ENCODE measurements around the gene TFCP2L1. TPM values are rescaled to one million over a fixed set of nuclear protein-coding genes. Genes with fewer than 3 reads are reported as not detected.

TFCP2L1 gene
- polyA plus RNA-seq, 1 experiment, result 0.01 TPM

DNA sequence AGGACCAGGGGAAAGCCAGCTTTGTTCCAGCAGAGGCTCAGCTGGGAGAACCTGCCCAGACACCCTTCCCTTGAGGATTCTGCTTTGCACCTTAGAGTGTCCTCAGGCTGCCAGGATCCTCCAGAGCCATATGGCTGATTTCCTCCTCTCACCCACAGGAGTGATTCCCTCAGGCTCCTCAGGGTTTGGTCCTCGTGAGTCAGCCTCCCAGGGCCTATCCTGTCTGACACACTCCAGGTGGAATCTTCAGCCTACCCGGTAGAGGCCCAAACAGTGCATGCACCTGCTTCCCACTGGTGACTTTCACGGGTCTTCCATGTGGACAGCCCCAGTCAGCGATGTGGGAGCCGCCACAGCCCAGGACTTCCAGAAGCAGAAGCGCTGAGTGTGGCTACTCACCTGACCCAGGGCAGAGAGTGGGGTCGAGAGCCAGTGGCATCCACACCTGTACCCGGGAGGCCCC lies 73.3 kb downstream of the TFCP2L1 start:
- H3K36me3 ChIP-seq (ENCODE audit: control insufficient read depth, insufficient read depth, low read length), result no peaks in the 10 kb centered on the region
- TF ChIP-seq, protein P1, sequence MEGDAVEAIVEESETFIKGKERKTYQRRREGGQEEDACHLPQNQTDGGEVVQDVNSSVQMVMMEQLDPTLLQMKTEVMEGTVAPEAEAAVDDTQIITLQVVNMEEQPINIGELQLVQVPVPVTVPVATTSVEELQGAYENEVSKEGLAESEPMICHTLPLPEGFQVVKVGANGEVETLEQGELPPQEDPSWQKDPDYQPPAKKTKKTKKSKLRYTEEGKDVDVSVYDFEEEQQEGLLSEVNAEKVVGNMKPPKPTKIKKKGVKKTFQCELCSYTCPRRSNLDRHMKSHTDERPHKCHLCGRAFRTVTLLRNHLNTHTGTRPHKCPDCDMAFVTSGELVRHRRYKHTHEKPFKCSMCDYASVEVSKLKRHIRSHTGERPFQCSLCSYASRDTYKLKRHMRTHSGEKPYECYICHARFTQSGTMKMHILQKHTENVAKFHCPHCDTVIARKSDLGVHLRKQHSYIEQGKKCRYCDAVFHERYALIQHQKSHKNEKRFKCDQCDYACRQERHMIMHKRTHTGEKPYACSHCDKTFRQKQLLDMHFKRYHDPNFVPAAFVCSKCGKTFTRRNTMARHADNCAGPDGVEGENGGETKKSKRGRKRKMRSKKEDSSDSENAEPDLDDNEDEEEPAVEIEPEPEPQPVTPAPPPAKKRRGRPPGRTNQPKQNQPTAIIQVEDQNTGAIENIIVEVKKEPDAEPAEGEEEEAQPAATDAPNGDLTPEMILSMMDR (IDR thresholded peaks at IDR 0.05; ENCODE audit: insufficient read depth, low read depth, low read length), result no peak
- CTCF ChIA-PET, result interaction anchor here (1.2 kb wide), 1 partner anchor 10 kb away, joined by 3 read pairs; no protein-coding TSS in a partner anchor

DNA sequence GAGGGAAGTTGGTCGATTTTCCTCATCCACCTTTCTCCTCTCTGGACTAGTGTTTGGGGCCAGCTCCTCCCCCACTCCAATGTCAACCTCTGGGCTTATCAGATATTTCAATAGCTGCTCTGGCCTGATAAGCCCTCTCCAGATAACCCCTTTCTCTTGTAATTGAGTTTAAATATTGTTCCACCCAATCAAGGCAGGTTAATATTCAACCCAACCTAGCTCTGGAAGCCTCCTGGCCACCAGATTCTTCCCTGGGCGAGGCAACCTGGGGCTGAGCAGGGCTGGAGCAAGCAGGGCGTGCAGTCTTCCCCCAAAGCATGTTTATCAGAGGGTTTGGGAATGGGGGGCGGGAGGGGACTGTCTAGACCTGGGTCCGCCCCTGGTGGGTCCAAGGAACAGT lies 73.8 kb downstream of the TFCP2L1 start:
- no peak overlapping the region for H3K4me3 ChIP-seq (ENCODE audit: low read depth, low read length)
- TF ChIP-seq, protein P1 (IDR thresholded peaks at IDR 0.05; ENCODE audit: insufficient read depth, low read depth, low read length), result no peak
- peaks cover 4% of the 10 kb centered on the region; the same call in 1 of the 2 replicates for H3K27me3 ChIP-seq (ENCODE audit: control insufficient read depth, insufficient read depth, low read length)
- ChIA-PET CTCF (interaction anchor here (1.2 kb wide), 1 partner anchor 10 kb away, joined by 3 read pairs; no protein-coding TSS in a partner anchor), POLR2A (interaction anchor here (0.6 kb wide), 1 partner anchor 9 kb away, joined by 3 read pairs; no protein-coding TSS in a partner anchor)
- no peak for DNase-seq (ENCODE audit: low read depth)
- H3K36me3 ChIP-seq (ENCODE audit: control insufficient read depth, insufficient read depth, low read length), result no peaks in the 10 kb centered on the region

More for the DNA sequence above, 73.3 kb downstream of the TFCP2L1 start:
- POLR2A ChIA-PET, result no interaction called here
- H3K27me3 ChIP-seq (ENCODE audit: control insufficient read depth, insufficient read depth, low read length), result peaks cover 4% of the 10 kb centered on the region; the same call in 1 of the 2 replicates
- no peak overlapping the region for H3K4me3 ChIP-seq (ENCODE audit: low read depth, low read length)
- DNase-seq (ENCODE audit: low read depth), result no peak

- CTCF ChIA-PET, result interaction anchor here (1.2 kb wide), 1 partner anchor 9 kb away, joined by 3 read pairs; no protein-coding TSS in a partner anchor
- no peak for DNase-seq (ENCODE audit: low read depth)
- POLR2A ChIA-PET, result interaction anchor here (0.6 kb wide), 1 partner anchor 10 kb away, joined by 3 read pairs; no protein-coding TSS in a partner anchor
- H3K4me3 ChIP-seq (ENCODE audit: low read depth, low read length), result no peak overlapping the region
- TF ChIP-seq, protein P1 (IDR thresholded peaks at IDR 0.05; ENCODE audit: insufficient read depth, low read depth, low read length), result no peak
- no peaks in the 10 kb centered on the region for H3K36me3 ChIP-seq (ENCODE audit: control insufficient read depth, insufficient read depth, low read length)
- H3K27me3 ChIP-seq (ENCODE audit: control insufficient read depth, insufficient read depth, low read length), result peaks cover 3% of the 10 kb centered on the region; the same call in 1 of the 2 replicates
These were observed 74.3 kb downstream of the TFCP2L1 start for GRCh38 chr2:121210691-121211090.

DNA sequence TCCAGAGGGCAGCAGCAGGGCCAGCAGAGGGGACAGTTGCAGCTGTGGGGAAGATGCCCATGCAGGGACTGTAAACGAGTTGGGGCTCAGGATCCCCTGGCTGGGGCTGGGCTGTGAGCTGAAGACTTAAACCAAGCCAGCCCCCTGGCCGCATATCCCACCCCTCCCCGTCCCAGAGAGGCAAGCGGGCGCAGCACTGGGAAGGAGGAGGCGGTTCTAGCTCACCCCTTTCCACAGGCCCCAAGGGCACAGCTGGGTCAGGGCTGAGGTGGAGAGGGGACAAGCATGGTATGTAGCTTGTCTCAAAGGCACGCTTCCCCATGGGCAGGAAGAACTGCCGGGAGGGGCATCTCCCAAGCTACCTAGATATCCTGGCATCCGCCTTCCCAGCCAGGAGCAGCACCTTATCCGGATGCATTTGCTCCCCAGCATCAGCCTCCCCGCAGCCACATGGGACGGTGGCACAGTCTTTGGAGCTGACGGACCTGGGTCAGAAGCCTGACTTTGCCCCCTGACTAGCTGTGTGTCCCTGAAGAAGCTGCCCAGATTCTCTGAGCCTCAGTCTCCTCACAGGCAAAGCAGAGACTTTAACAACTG lies 75.9 kb downstream of the TFCP2L1 start:
- CTCF ChIA-PET, result no interaction called here
- no peak overlapping the region for H3K4me3 ChIP-seq (ENCODE audit: low read depth, low read length)
- H3K27me3 ChIP-seq (ENCODE audit: control insufficient read depth, insufficient read depth, low read length), result peaks cover 2% of the 10 kb centered on the region; the same call in 1 of the 2 replicates
- POLR2A ChIA-PET, result no interaction called here
- DNase-seq (ENCODE audit: low read depth), result no peak
- H3K36me3 ChIP-seq (ENCODE audit: control insufficient read depth, insufficient read depth, low read length), result no peaks in the 10 kb centered on the region
- TF ChIP-seq, protein P1 (IDR thresholded peaks at IDR 0.05; ENCODE audit: insufficient read depth, low read depth, low read length), result no peak

DNA sequence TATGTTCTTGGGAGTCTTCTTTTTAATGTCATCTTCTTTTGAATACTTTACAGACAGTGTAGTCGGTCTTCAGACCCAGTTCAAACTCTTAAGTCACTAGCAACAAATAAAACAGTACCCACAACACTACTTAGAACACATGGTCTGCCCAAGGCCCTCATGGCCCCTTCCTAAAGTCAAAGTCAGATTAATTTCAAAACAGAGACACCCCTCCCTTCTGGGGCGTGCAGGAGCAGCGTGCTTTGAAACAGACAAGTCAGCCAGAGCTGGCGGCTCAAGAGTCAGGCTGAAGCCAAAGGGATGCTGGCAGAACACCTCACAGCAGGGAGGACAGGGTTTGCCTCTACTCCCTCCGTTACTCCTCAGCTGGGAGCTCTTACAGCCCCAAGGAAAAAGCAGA lies 77.5 kb downstream of the TFCP2L1 start:
- TF ChIP-seq, protein P1 (IDR thresholded peaks at IDR 0.05; ENCODE audit: insufficient read depth, low read depth, low read length), result no peak
- ChIA-PET POLR2A (no interaction called here), CTCF (no interaction called here)
- DNase-seq (ENCODE audit: low read depth), result no peak
- H3K36me3 ChIP-seq (ENCODE audit: control insufficient read depth, insufficient read depth, low read length), result no peaks in the 10 kb centered on the region
- H3K4me3 ChIP-seq (ENCODE audit: low read depth, low read length), result no peak overlapping the region
- peaks cover 2% of the 10 kb centered on the region; the same call in 1 of the 2 replicates for H3K27me3 ChIP-seq (ENCODE audit: control insufficient read depth, insufficient read depth, low read length)

Measured in BJ (cell line).